Ishikawa (cell line): ENCODE results near the gene ATP8A2.

ENCODE experiments used
- CEBPB ChIP-seq: IDR thresholded peaks from 2 replicates; pipeline ENCODE4 v1.6.1; 2012
- CREB1 ChIP-seq: IDR thresholded peaks from 2 replicates; pipeline ENCODE4 v1.6.1; 2012; ENCODE audit warnings: low read depth
- EGR1 ChIP-seq: IDR thresholded peaks from 2 replicates; pipeline ENCODE4 v1.6.1; 2012
- EP300 ChIP-seq: IDR thresholded peaks from 2 replicates; pipeline ENCODE4 v1.6.1; 2012; ENCODE audit warnings: borderline replicate concordance
- FOXM1 ChIP-seq: IDR thresholded peaks from 2 replicates; pipeline ENCODE4 v1.6.1; 2012; ENCODE audit warnings: low read depth, borderline replicate concordance
- MAX ChIP-seq: IDR thresholded peaks from 2 replicates; pipeline ENCODE4 v1.6.1; 2012
- NFIC ChIP-seq: IDR thresholded peaks from 2 replicates; pipeline ENCODE4 v1.6.1; 2012
- RAD21 ChIP-seq: IDR thresholded peaks from 2 replicates; pipeline ENCODE4 v1.6.1; 2012; ENCODE audit warnings: low read depth
- TAF1 ChIP-seq: IDR thresholded peaks from 2 replicates; pipeline ENCODE4 v1.6.1; 2012; ENCODE audit warnings: low read depth, mild to moderate bottlenecking
- TCF12 ChIP-seq: IDR thresholded peaks from 2 replicates; pipeline ENCODE4 v1.6.1; 2012; ENCODE audit warnings: low read depth
- TEAD4 ChIP-seq: IDR thresholded peaks from 2 replicates; pipeline ENCODE4 v1.6.1; 2012
- YY1 ChIP-seq: IDR thresholded peaks from 2 replicates; pipeline ENCODE4 v1.6.1; 2012; ENCODE audit warnings: low read depth
- ZBTB7A ChIP-seq: IDR thresholded peaks from 2 replicates; pipeline ENCODE4 v1.6.1; 2012; ENCODE audit warnings: low read depth
- TF ChIP-seq, protein P1 (sequence below): IDR thresholded peaks from 2 replicates; pipeline ENCODE4 v1.6.1; 2012; ENCODE audit warnings: low read depth, mild to moderate bottlenecking
- TF ChIP-seq, protein P2 (sequence below): IDR thresholded peaks from 2 replicates; pipeline ENCODE4 v1.6.1; 2012

The ATP8A2 gene

GRCh38 chr13:25598421-25598820 is 226.6 kb downstream of the ATP8A2 start:
- TF ChIP-seq, protein P1, sequence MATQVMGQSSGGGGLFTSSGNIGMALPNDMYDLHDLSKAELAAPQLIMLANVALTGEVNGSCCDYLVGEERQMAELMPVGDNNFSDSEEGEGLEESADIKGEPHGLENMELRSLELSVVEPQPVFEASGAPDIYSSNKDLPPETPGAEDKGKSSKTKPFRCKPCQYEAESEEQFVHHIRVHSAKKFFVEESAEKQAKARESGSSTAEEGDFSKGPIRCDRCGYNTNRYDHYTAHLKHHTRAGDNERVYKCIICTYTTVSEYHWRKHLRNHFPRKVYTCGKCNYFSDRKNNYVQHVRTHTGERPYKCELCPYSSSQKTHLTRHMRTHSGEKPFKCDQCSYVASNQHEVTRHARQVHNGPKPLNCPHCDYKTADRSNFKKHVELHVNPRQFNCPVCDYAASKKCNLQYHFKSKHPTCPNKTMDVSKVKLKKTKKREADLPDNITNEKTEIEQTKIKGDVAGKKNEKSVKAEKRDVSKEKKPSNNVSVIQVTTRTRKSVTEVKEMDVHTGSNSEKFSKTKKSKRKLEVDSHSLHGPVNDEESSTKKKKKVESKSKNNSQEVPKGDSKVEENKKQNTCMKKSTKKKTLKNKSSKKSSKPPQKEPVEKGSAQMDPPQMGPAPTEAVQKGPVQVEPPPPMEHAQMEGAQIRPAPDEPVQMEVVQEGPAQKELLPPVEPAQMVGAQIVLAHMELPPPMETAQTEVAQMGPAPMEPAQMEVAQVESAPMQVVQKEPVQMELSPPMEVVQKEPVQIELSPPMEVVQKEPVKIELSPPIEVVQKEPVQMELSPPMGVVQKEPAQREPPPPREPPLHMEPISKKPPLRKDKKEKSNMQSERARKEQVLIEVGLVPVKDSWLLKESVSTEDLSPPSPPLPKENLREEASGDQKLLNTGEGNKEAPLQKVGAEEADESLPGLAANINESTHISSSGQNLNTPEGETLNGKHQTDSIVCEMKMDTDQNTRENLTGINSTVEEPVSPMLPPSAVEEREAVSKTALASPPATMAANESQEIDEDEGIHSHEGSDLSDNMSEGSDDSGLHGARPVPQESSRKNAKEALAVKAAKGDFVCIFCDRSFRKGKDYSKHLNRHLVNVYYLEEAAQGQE = no peak
- TF ChIP-seq YY1 = no peak
- TF ChIP-seq FOXM1 = no peak
- TF ChIP-seq MAX = no peak
- no peak for TF ChIP-seq ZBTB7A
- TF ChIP-seq, protein P2, sequence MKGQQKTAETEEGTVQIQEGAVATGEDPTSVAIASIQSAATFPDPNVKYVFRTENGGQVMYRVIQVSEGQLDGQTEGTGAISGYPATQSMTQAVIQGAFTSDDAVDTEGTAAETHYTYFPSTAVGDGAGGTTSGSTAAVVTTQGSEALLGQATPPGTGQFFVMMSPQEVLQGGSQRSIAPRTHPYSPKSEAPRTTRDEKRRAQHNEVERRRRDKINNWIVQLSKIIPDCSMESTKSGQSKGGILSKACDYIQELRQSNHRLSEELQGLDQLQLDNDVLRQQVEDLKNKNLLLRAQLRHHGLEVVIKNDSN = no peak
- no peak for TF ChIP-seq EP300
- no peak for TF ChIP-seq TEAD4
- no peak for TF ChIP-seq NFIC
- TF ChIP-seq TCF12 = no peak
- no peak for TF ChIP-seq CREB1
- TF ChIP-seq RAD21 = no peak

DNA sequence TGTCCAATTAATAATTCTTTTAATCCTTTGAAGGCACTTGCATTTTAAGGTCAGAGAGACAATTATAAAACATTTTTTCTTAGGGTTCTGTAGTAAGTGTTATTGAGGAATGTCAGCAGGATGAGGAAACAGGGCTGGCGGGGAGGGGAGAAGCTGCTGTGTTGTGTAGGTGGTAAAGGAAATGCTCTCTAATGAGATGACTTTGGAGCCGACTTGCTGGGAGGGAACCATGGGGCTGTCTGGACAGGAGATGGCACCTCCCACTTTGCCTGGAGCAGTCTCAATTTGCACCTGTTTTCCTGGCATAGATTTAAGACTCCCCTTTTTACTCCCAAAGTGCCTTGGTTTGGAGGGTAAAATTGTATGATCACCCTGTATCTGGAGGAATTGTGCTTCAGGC is 230.4 kb downstream of the ATP8A2 start:
- no peak for TF ChIP-seq CEBPB
- no peak for TF ChIP-seq YY1
- TF ChIP-seq RAD21 = no peak
- no peak for TF ChIP-seq TCF12
- no peak for TF ChIP-seq TAF1
- no peak for TF ChIP-seq MAX
- TF ChIP-seq EGR1 = no peak
- no peak for TF ChIP-seq TEAD4
- TF ChIP-seq NFIC = no peak
- TF ChIP-seq, protein P2 = no peak
- TF ChIP-seq FOXM1 = no peak
- no peak for TF ChIP-seq ZBTB7A
- no peak for TF ChIP-seq EP300
- TF ChIP-seq CREB1 = no peak
- TF ChIP-seq, protein P1 = no peak

GRCh38 chr13:25604106-25604505 is 232.3 kb downstream of the ATP8A2 start:
- TF ChIP-seq EP300 (no peak), TEAD4 (no peak), FOXM1 (no peak), YY1 (no peak), ZBTB7A (no peak), CEBPB (no peak), TCF12 (no peak), EGR1 (no peak)
- TF ChIP-seq, protein P1 = no peak

GRCh38 chr13:25607096-25607495 is 235.3 kb downstream of the ATP8A2 start:
- TF ChIP-seq MAX (no peak), YY1 (no peak), ZBTB7A (no peak), NFIC (no peak), TAF1 (no peak), FOXM1 (no peak), EGR1 (no peak), TCF12 (no peak), CEBPB (no peak), EP300 (no peak), TEAD4 (no peak), RAD21 (no peak), CREB1 (no peak)
- TF ChIP-seq, protein P2 = no peak
- TF ChIP-seq, protein P1 = no peak
